Right atrium auricular region (tissue), 2 donors: ENCODE data around the gene PDE4D. TPM values are rescaled to one million over a fixed set of nuclear protein-coding genes. Genes with fewer than 3 reads are reported as not detected.

ENCODE experiments used
- DNase-seq: peaks from one replicate; pipeline ENCODE4 v3.0.0-alpha.2; 2019; ENCODE audit warnings: low spot score
- H3K27ac ChIP-seq, 2 donors: fragments of 200-600 bp; sonication (generic); 1 replicate in 1 of 2; 2 replicates in 1 of 2; pipeline ENCODE4 v1.5.1; 2016 to 2019
- H3K27me3 ChIP-seq, 2 donors: fragments of 200-600 bp; sonication (generic); one replicate each; pipeline versions ENCODE4 v1.5.1 to v1.6.0; 2017 to 2019
- H3K36me3 ChIP-seq: fragments of 200-600 bp; sonication (generic); one replicate; pipeline ENCODE4 v1.5.1; 2016
- H3K4me1 ChIP-seq, 2 donors: fragments of 200-600 bp; sonication (generic); one replicate each; pipeline versions ENCODE4 v1.5.1 to v1.6.0; 2017 to 2019
- H3K4me3 ChIP-seq, 2 donors: fragments of 200-600 bp; sonication (generic); 1 replicate in 1 of 2; 2 replicates in 1 of 2; pipeline ENCODE4 v1.5.1; 2017 to 2019; ENCODE audit warnings: mild to moderate bottlenecking in 1 of 2, moderate library complexity in 1 of 2
- H3K9me3 ChIP-seq, 2 donors: fragments of 200-600 bp; sonication (generic); one replicate each; pipeline ENCODE4 v1.5.1; 2019
- CTCF ChIP-seq, 2 donors: fragments of 200-600 bp; sonication (generic); IDR thresholded peaks; one replicate each; pipeline ENCODE4 v1.5.1; 2019; ENCODE audit warnings: antibody characterized with exemption in 2 of 2
- total RNA-seq, 2 donors: library from RNA; depleted of rRNA; stranded (reverse); fragments of >200 nt; gene quantifications; one replicate each; pipeline ENCODE4 v1.1.0, GENCODE V29; 2016

Gene PDE4D
- total RNA-seq, 2 donors from 2014 or later, result 43.3 to 44.0 TPM

DNA sequence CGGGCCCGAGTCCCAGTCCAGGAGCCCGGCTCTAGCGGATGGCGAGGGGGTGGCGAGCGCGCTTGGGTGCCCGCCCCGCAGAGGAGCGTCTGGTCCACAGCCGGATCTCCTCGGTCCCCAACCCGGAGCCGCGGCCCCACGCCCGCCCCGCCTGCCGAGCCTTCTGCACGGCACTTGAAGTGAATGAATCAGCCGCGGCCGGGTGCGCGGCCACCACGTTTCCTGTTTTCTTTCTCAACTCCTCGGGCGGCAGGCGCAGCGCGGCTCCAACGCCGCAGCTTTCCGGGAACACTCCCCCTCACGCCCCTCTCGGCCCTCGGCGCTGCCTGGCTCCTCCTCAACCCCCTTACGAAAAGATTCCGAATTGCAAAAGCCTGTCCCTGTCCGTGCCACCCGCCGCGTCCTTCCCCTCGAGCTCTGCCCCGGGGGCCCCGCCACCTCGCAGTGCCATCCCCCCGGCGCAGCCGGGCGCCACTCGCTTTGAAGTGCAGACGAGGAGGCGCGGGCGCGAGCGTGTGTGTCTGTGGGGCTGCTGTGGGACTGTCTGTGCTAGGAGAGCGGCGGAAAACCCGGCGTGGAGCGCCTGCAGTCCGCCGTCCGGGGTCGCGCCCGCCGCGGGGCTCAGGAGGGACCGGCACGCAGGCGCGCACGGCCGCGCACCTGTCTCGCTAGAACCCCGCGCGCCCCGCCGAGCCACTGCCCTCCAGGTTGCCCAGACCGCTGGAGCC is 854.1 kb downstream of the PDE4D start:
- H3K4me1 ChIP-seq, result peaks cover 0 to 56% of the 10 kb centered on the region in 2 donors
- peak; percentile 94 for DNase-seq
- H3K9me3 ChIP-seq, result no peaks in the 10 kb centered on the region
- H3K27me3 ChIP-seq, result no peaks in the 10 kb centered on the region
- H3K4me3 ChIP-seq, result peak overlapping the region; percentile 59 to 79
- H3K36me3 ChIP-seq, result no peaks in the 10 kb centered on the region
- no peak for TF ChIP-seq CTCF (IDR thresholded peaks at IDR 0.05)
- peak overlapping the region; percentile 85 to 89 for H3K27ac ChIP-seq

DNA sequence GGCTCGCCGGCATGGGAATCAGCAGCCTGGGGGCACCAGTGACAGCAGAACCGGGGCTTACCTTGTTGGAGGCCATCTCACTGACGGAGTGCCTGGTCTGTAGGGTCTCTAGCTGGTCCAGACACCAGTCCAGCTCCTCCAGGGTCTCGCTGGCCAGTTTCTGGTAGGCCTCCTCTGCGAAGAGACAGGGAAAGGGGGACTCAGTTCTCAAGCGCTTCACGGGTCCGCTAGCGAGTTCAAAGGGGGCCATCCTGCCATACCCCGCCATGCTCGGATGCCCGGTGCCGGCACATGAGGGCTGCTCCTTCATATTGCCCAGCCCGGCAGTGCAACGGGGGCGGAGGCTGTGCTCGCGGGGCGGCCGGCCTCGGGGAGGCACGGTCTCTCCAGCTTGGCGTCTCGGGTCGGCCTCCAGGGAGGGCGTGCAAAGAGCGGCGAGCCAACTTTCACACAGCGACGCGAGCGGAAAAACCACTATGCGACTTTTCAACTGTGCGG is 854.7 kb downstream of the PDE4D start:
- TF ChIP-seq CTCF (IDR thresholded peaks at IDR 0.05), result peak in 1 of 2 donors; percentile 47
- Histone ChIP-seq H3K27ac (peak overlapping the region; percentile 85 to 89), H3K4me1 (peaks cover 0 to 56% of the 10 kb centered on the region in 2 donors), H3K9me3 (no peaks in the 10 kb centered on the region), H3K4me3 (peak overlapping the region; percentile 59 to 79), H3K27me3 (no peaks in the 10 kb centered on the region), H3K36me3 (no peaks in the 10 kb centered on the region)
- DNase-seq, result no peak

DNA sequence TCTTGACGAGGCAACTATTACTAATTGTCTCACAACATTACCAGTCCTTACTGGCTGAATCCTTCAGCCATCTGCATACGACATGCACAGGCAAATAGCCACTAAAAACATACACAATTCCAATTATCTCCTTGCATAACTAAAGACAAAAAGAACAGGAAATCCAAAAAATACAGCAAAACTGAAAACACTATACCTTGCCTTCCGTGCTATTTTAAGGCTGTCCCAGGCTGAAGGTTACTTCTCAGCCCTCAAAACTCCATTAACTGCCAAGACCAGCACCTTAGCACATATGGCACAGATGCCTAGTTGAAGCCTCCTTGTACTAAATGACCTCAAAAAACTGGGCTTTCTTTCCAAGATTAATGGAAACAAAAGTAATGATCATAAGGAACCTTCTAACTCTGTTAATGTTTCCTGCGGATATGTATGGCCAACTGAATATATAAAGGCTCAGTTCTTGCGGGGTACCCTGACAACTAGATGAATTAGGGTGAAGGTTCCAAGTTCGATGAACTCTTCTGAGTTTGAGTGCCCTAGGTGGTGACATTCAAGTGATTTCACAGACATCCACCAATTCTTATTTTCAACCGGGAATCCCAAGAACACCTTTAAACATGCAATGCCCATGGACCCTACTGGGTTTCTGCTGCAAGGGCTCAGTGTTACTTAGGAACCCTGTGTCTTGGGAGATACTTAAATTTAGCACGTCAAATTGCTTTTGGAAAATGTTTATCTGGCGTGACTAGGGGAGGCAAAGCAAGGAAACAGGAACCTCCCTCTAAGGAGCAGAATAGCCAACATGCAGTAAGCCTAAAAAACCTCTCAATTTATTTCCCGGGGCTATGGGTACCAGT is 855.4 kb downstream of the PDE4D start:
- Histone ChIP-seq H3K4me3 (peak overlapping the region; percentile 59 to 79), H3K4me1 (peaks cover 0 to 56% of the 10 kb centered on the region in 2 donors), H3K36me3 (no peaks in the 10 kb centered on the region), H3K9me3 (no peaks in the 10 kb centered on the region), H3K27me3 (no peaks in the 10 kb centered on the region), H3K27ac (peak overlapping the region; percentile 85 to 89)
- DNase-seq, result no peak
- no peak for TF ChIP-seq CTCF (IDR thresholded peaks at IDR 0.05)

DNA sequence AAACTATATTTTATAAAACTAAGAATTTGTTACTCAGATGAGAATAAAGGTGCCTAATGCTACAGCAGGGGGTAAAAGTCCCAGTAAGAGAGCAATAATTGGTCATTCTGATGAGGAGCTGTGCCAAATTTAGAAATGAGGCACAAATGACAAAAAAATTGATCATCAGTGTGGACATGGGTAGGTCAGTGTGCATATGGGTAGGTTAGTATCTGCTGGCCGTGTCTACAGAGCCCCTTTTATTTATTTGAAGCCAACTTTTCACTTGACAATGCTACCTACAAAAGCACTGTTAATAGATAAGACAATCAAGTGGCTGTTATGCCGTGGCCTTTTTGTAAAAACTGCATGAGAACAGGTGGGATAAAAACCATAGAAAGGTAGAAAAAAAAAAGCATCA is 856.1 kb downstream of the PDE4D start:
- H3K27ac ChIP-seq, result peak overlapping the region; percentile 85 to 89
- H3K4me1 ChIP-seq, result peaks cover 0 to 51% of the 10 kb centered on the region in 2 donors
- peak overlapping the region; percentile 59 to 79 for H3K4me3 ChIP-seq
- DNase-seq, result no peak
- H3K9me3 ChIP-seq, result no peaks in the 10 kb centered on the region
- TF ChIP-seq CTCF (IDR thresholded peaks at IDR 0.05), result no peak
- H3K27me3 ChIP-seq, result no peaks in the 10 kb centered on the region
- H3K36me3 ChIP-seq, result no peaks in the 10 kb centered on the region

DNA sequence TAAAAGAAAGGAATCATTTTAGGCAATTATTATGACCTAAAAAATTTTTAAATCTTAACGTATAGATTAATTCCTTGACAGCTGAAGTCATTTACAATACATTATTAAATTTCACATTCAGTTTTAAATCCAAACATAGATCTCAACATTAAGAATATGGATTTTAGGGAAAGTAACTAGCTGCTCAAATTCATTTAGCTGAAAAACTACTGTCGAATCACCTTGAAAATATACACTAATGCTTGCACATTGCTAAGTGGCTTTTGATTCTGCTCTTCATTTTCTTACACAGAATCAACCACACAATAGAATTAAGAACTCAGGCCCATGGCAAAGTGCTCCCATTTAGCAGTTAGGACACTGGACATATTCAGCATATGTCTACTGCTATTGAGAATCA is 856.5 kb downstream of the PDE4D start:
- H3K27ac ChIP-seq, result peak overlapping the region; percentile 85 to 89
- DNase-seq, result no peak
- H3K9me3 ChIP-seq, result no peaks in the 10 kb centered on the region
- H3K4me1 ChIP-seq, result peaks cover 0 to 47% of the 10 kb centered on the region in 2 donors
- TF ChIP-seq CTCF (IDR thresholded peaks at IDR 0.05), result no peak
- no peaks in the 10 kb centered on the region for H3K36me3 ChIP-seq
- no peaks in the 10 kb centered on the region for H3K27me3 ChIP-seq
- peak overlapping the region; percentile 59 to 79 for H3K4me3 ChIP-seq
